K562 (cell line): Measurements from ENCODE around the gene SPANXA1.

ENCODE experiments used
- BHLHE40 ChIP-seq: IDR thresholded peaks from 2 replicates; pipeline ENCODE4 v1.6.1; 2011; ENCODE audit warnings: low read length, improper control_type of control experiment
- CBX2 ChIP-seq: fragments of 200-600 bp; sonication (generic); IDR thresholded peaks from one replicate; pipeline ENCODE4 v1.6.1; 2012; ENCODE audit warnings: mild to moderate bottlenecking, low read length, inconsistent platforms; ENCODE audit not compliant: insufficient read depth, poor library complexity, severe bottlenecking
- E2F8 ChIP-seq: fragments of 450-650 bp; IDR thresholded peaks from 2 replicates; pipeline ENCODE4 v1.7.1; 2018; ENCODE audit warnings: mild to moderate bottlenecking, low read depth; ENCODE audit not compliant: partially characterized antibody
- EHMT2 ChIP-seq: fragments of 450-650 bp; IDR thresholded peaks from 2 replicates; pipeline ENCODE4 v1.6.1; 2018; ENCODE audit warnings: antibody characterized with exemption
- HDAC2 ChIP-seq: fragments of 450-650 bp; IDR thresholded peaks from 2 replicates; pipeline ENCODE4 v1.6.1; 2016; ENCODE audit warnings: mild to moderate bottlenecking
- HIVEP1 ChIP-seq: fragments of 250-450 bp; sonication (Bioruptor Pico); IDR thresholded peaks from 2 replicates; pipeline ENCODE4 v1.4.0; 2020; ENCODE audit warnings: mild to moderate bottlenecking
- MAFG ChIP-seq: fragments of 450-650 bp; conservative IDR thresholded peaks from 2 replicates; pipeline ENCODE4 v1.6.1; 2016; ENCODE audit warnings: missing genetic modification characterization, missing compliant biosample characterization
- POLR2A ChIP-seq: fragments of 450-650 bp; conservative IDR thresholded peaks from 2 replicates; pipeline ENCODE4 v1.6.1; 2016
- RAD21 ChIP-seq, 2 experiments: fragments of 250-450 bp in 1 of 2; fragments of 450-650 bp in 1 of 2; sonication (Bioruptor Pico) in 1 of 2; formaldehyde crosslinking in 1 of 2; IDR thresholded peaks in 1 of 2; conservative IDR thresholded peaks in 1 of 2; 2 replicates each; pipeline versions ENCODE4 v1.4.0 to v1.8.0; 2020 to 2022; ENCODE audit warnings: mild to moderate bottlenecking in 2 of 2, moderate library complexity in 1 of 2
- REST ChIP-seq, 2 experiments: fragments of 450-650 bp; formaldehyde crosslinking in 1 of 2; IDR thresholded peaks; 2 replicates each; pipeline versions ENCODE4 v1.4.0 to v1.6.1; 2014 to 2020; ENCODE audit warnings: mild to moderate bottlenecking in 2 of 2, borderline replicate concordance in 1 of 2, low read depth in 1 of 2
- SIN3A ChIP-seq, 2 experiments: fragments of 150-350 bp in 1 of 2; IDR thresholded peaks; 2 replicates each; pipeline ENCODE4 v1.6.1; 2011 to 2016; ENCODE audit warnings: borderline replicate concordance in 2 of 2, low read depth in 2 of 2, low read length in 2 of 2, mild to moderate bottlenecking in 2 of 2, moderate library complexity in 2 of 2; ENCODE audit not compliant: control insufficient read depth in 1 of 2
- TAF1 ChIP-seq: IDR thresholded peaks from 2 replicates; pipeline ENCODE4 v1.6.1; 2011; ENCODE audit warnings: mild to moderate bottlenecking, low read length, moderate library complexity; ENCODE audit not compliant: insufficient read depth, control insufficient read depth, severe bottlenecking; ENCODE audit errors: extremely low read depth
- TF ChIP-seq, protein P1 (sequence below), 3 experiments: IDR thresholded peaks in 2 of 3; conservative IDR thresholded peaks in 1 of 3; 2 replicates each; pipeline ENCODE4 v1.5.1; 2011 to 2012; ENCODE audit warnings: low read length in 3 of 3, mild to moderate bottlenecking in 3 of 3, control low read depth in 2 of 3, improper control_type of control experiment in 1 of 3, inconsistent platforms in 1 of 3, low read depth in 1 of 3, mixed read lengths in 1 of 3, moderate library complexity in 1 of 3; ENCODE audit not compliant: insufficient read depth in 2 of 3

DNA sequence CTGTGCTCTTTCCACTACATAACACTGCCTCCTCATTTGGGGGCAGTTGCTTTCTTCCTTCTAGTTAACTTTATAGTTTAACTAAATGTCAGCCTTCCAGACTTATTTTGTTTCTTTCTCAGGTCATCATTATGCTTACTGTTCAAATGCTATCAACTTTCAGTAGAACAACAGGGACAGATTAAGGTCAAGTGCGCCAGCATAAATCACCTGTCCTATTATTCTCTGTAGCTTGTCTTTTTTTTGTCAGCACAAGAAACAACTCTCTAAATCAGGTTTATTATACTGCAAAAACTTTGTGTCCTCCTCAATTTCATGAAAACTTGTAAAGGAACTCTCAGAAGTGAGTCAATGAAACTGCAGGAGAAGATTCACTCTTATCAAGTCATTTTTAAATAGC, 24.6 kb upstream of the SPANXA1 start:
- no peak for TF ChIP-seq TAF1
- TF ChIP-seq MAFG (tag), result no peak
- no peak for TF ChIP-seq EHMT2
- no peak for TF ChIP-seq HIVEP1 (CRISPR knock-in tag)
- TF ChIP-seq E2F8, result no peak
- no peak for TF ChIP-seq POLR2A
- TF ChIP-seq, protein P1, sequence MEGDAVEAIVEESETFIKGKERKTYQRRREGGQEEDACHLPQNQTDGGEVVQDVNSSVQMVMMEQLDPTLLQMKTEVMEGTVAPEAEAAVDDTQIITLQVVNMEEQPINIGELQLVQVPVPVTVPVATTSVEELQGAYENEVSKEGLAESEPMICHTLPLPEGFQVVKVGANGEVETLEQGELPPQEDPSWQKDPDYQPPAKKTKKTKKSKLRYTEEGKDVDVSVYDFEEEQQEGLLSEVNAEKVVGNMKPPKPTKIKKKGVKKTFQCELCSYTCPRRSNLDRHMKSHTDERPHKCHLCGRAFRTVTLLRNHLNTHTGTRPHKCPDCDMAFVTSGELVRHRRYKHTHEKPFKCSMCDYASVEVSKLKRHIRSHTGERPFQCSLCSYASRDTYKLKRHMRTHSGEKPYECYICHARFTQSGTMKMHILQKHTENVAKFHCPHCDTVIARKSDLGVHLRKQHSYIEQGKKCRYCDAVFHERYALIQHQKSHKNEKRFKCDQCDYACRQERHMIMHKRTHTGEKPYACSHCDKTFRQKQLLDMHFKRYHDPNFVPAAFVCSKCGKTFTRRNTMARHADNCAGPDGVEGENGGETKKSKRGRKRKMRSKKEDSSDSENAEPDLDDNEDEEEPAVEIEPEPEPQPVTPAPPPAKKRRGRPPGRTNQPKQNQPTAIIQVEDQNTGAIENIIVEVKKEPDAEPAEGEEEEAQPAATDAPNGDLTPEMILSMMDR (IDR thresholded peaks at IDR 0.05 in 2 of 3, conservative IDR thresholded peaks at IDR 0.05 in 1 of 3; ENCODE audit: insufficient read depth in 2 of 3, low read depth in 1 of 3, low read length in 3 of 3), result no peak
- TF ChIP-seq RAD21 (CRISPR knock-in tag; conservative IDR thresholded peaks at IDR 0.05 in 1 of 2, IDR thresholded peaks at IDR 0.05 in 1 of 2), result no peak
- TF ChIP-seq SIN3A (IDR thresholded peaks at IDR 0.05; ENCODE audit: borderline replicate concordance in 2 of 2, control insufficient read depth in 1 of 2, low read depth in 2 of 2, low read length in 2 of 2), result no peak
- TF ChIP-seq REST (IDR thresholded peaks at IDR 0.05; ENCODE audit: borderline replicate concordance), result no peak
- TF ChIP-seq REST (CRISPR knock-in tag; IDR thresholded peaks at IDR 0.05; ENCODE audit: low read depth), result no peak
- no peak for TF ChIP-seq CBX2
- TF ChIP-seq HDAC2, result no peak
- no peak for TF ChIP-seq BHLHE40
